SIG-M5 treated with dmso at 0.1 percent for 504 hours (cell line): Measurements from ENCODE around the gene GPC3.
"Not testable (repeated sequence)": the region's sequence is repeated elsewhere in the genome, so short reads cannot be mapped to it uniquely, and the experiment has no call there.

ENCODE experiments used
- DNase-seq: peaks from one replicate; lab custom pipeline; 2025; ENCODE audit not compliant: unreplicated experiment; lab: John Stamatoyannopoulos, UW

GPC3 gene

DNA sequence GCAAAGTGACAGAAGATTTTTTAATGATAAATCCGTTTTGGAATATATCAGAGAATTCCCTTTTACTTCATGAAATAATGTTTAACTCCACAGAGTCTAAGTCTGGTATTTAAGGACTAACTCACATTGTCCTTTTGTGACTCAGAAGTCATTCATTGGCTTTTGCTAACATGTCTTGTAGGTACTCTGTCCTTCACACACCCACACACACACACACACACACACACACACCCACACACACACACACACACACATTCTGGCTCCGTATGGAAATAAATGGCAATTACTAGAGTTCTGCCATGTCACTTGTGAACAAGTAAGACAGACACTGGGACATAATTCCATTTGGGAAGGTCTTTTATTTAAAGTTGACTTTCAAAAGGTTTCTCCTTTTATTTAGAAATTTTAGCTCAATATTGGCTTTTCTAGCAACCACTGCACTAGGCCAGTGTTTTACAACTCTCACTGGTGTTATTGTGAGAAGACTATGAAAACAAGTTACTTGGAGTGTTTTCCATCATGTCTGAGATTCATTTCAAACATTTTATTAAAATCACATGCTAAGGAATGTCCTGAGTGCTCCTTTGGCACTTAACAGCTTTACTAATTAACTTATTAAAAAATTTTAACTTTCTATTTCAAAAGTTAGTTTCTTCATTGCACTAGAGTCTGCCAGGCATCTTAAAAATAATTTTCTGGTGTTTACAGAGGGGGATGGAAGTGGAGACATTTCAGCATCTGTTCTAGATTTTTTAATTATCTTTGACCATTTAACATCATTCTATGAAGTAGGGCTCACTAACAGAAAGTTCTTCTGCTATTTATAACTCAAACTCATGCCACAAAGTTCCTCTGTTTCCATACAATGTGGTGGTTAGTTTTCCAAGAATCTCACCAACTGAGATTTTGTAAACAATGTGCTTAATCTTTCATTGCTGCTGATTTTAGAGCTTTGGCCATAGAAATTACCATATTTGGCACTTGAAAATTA, 329.8 kb downstream of the GPC3 start:
- no peak for DNase-seq

DNA sequence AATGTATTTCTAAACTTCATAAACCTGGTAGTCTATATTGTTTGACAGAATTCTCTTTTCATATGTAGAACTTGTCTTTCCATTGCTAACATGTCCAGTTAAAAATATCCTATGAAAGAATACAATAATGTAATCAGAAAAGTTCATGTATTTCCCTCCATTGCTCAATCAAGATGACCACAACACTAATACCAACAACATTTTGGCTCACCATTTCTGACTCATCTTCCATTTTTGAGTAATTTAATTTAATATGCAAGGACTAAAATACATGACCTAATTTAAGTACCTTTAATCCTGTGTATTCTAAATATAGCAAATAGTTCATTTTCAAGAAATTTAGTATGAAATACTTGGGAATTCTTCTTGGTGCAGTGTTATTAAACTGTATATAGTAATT, 330.6 kb downstream of the GPC3 start:
- DNase-seq: no peak

DNA sequence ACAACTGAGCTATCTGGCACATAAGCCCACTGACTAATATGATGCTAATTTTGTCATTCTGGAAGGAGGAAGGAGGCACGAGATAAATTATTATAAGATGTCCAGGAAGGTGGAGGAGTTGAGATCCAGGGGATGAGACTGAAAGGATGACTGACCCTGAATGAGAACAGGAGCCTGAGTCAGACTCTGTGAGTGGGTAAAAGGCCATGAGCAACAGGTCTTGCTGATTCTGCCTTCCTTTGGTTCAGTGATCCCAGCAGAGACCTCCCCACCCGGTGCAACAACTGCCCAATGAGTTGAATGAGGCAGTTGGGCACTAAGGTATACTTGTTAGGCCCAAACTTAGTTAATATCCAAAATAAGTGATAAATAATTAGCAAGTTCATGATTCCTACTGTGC, 332.0 kb downstream of the GPC3 start:
- DNase-seq: no peak

DNA sequence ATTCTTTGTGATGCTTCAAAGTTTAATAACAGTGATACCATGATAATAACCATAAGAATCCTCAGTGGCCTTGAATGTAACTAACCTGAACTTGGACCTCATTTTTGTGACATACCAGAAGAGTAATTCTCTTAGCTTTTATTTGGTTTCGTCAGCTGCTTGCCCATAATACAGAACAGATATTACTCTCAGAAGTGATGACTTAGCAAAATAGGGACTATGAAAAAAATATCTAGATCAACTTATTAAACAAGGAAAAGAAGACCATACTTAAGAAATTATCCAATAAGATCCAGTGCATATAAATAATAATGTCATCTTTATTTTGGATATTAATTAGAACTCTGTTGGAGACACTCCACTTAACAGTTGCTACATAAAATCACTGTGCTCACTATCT, 333.2 kb downstream of the GPC3 start:
- DNase-seq: no peak

DNA sequence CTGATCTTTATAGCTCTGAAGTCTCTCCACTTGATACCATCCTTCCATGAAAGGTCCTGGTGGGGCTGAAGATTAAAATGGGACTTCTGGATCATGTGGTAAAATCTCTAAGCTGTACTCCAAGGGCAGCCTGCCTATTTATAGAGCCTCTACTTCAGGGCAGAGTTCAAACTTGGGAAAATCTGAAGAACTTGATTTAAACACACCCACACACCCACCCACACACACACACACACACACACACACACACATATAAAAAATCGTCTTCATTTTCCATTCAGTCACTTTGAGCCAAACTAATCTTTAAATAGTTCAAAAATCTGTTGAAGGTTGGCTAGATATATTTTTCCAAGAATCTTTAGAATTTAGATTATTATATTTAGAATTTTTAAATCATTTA, 335.2 kb downstream of the GPC3 start:
- DNase-seq: no peak

DNA sequence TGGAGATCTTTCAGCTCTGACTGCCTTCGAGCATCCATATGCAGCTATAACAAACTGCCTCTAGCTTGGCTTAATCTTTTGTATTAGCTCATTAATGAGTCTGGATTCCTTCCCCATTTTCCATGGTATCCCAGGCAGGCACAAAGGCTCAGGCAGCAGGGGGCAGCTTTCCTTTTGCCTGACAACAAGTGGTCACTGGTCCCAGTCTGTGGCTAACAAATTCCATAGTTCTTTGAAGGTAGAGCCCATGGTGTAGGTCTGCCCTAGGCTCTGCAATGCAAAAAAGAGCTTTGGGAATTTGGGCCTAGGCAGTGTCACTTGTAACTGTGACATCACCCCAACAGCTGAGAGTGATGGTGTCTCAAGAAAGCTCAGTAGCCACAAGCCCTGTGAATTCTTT, 335.7 kb downstream of the GPC3 start:
- DNase-seq: no peak

DNA sequence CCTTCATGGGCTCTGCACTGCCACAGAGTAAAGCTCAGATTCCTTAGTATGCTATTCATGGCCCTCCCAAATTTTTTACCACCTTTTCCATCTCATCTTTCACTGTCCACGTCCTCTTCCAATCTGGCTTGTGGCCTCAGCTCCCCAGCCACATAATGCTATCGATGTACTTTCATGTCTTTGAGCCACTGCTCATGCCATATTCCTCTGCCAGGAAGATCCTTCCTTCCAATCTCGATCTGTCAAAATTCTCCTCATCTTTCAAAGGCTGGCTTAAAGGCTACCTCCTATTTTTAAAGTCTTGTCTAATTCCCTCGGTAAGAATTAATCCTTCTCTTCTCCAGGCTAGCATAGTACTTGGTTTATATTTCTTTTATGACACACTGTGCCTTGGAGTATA, 336.8 kb downstream of the GPC3 start:
- DNase-seq: no peak

DNA sequence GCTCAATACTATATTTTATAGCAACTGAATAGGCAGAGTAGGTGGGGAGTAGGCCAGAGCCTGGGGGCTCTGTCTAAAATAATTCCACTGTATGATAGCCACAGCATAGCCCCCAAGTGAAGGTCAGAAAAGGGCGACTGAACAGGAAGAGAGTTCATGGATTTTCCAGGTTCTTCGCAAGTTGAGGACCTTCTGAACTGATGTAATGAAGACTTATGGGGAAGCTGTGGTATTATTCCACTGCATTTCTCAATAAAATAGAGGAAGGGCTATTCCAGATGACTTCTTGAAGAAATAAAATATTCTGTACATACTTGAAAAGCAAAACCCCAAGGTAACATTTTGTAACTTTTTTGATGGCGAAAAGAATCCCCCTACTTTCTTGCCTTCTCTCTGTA, 338.7 kb downstream of the GPC3 start:
- no peak for DNase-seq

DNA sequence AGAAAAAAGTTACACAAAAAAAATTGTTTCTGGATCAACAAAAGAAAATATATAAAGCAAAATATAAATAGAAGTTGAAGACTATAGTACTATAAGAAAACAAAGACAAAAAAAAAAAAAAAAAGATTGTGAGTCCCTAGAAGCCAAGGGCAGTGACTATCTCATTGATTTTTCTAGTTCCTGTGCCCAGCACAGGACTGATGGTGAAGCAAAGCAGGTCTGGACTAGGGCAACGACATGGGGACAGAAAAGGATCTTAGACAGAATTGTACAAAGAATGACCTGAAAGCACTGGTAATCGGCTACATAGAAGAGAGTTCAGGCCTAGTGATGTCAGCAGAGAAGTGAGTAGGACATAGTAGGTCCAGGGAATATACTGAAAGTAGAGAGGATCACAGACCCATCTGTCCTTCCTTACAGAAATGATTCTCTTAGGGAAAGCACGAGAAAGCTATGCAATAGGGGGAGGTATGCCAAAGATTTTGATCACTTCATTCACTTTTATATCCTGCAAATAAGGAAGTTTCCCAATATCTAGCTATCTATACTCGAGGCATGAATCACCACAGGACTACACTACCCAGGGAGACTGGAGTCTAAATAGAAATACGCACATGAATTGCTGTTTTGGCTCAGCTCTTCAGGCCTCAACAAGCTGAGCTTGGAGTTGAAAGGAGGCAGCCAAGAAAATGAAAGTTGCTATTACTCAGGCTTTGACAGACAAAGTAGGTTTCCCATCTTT, 339.2 kb downstream of the GPC3 start:
- DNase-seq: no peak

DNA sequence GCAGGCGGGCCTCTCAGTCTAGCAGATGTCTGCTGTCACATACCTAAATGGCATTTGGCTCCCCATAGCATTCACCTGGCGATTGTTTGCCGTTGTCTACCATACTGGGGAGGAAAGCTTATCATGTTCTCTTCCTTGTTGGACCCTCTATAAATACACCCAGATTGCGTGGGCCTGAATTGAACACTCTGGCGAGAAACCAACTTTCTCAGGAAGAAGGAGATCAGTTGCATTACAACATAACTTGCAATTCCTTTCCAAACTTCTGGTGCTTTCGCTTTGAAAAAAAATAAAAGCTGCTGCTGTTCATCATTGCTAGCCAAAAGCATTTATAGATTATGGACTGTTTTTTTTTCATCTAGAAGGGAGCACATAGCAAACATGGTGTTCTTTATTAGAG, 340.1 kb downstream of the GPC3 start:
- no peak for DNase-seq

DNA sequence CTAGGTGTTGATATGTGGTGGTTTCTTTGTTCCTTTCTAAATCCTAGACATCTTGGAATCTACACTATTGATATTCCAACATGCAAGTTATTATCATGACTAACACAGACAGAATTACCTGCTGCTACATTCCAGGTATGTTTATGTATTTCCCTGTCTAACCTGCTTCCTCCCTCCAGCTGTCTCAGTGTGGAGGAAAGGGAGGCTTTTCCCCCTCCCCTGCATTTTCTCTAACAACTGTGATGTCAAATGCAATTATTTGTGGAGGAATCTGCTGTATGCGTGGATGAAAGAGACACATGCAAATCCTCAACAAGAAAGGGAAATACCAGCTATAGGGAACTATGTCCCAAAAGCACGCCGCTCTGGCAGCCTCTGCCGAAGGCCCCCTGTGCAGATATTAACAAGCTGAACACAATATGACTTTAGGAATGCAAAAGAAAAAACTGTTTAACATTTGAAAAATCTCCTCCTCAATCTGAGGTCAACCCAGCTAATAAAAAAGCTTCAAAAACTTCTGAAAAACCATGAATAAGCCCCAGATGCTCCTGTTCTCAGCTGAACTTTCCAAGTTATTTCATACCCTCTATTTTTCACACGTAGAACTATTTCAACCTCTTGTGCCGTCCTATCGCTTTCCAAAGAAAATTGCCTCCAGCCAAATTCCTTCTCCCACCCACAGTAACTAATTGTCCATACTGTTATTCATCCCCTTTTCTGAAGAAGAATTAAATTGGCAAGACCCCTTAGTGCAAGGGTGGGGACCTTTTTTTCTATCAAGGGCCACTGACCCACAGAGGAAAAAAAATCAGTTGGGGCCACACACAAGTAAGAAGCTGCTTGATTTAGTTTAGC, 345.0 kb downstream of the GPC3 start:
- no peak for DNase-seq

DNA sequence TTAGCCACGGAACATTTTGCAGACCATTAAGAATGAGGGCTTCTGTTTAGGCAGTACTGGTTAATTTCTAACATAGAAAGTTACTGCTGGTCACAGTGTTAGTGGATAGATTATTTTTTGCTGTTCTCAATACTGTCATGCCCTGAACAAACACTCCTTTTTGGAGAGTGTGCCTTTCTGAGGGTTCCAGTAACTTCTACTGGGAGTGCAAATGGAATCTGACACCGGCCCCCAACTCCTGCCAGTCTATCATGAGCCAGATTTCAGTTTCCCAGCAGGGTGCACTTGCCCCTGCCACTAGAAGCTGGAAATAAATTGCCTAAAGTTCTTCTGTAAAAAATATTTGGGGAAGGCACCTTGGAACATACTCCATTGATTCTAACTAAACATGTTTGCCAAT, 345.7 kb downstream of the GPC3 start:
- no peak for DNase-seq

DNA sequence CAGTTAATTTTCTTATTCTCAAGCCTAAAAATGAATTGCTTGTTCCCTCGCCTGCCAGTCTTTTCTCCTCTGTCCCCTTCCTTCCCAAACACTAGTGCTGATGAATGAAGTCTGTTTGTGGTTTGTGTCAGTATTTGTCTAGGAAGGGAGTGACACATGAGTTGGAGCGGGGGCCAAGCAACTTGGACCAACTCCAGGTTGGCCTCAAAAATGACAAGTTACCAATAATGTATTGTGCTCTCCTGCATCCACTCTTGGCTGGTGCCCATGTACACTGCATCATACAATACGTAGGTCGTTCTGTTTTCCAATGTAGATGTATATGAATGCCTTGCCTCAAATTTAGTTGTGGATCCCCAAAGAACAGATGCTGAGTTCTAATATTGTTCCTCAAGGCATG, 347.1 kb downstream of the GPC3 start:
- DNase-seq: no peak

DNA sequence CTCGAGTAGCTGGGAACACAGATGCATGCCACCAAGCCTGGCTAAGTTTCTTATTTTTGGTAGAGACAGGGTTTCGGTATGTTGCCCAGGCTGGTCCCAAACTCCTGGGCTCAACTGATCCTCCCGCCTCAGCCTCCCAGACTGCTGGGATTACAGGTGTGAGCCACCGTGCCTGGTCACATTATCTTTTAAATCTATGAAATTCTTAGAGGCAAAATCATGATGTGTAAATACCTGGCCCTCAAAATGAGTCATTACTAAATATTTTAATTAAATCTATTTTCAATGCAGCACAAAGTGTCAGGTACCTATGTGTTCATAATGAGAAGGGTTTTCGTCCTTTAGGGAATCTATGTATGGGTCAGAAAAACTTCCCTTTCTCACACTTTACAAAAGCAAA, 347.6 kb downstream of the GPC3 start:
- DNase-seq: no peak

DNA sequence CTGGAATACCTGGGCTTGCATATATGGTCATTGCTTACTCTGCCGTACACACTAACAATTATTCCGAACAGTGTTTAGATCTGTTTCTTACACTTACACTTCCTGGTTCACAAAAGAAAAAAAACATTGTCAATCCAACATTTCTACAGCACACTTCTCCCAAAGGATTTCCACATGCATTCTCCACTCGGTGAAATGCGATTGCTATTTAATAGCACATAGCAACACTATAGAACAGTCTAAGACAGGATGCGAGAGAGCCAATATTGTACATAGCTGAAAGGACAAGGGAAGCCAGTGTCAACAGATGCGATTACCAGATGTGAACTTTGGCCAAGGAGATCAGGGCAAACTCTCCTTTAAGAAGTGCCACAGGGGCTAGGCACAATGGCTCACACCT, 349.4 kb downstream of the GPC3 start:
- DNase-seq: no peak

DNA sequence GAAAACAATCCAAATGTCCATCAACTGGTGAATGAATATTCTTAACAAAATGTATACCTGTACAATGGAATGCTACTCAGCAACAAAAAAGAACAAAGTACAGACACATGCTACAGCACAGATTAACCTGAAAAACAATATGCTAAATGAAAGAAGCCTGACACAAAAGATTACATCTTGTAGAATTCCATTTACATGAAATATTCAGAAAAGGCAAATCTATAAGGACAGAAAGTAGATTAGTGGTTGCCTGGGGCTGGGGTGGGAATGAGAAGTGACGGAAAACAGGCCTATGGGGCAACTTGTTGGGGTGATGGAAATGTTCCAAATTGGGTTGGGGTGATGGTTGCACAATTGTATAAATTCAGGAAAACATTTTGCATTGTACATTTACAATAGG, 351.0 kb downstream of the GPC3 start:
- DNase-seq: no peak

DNA sequence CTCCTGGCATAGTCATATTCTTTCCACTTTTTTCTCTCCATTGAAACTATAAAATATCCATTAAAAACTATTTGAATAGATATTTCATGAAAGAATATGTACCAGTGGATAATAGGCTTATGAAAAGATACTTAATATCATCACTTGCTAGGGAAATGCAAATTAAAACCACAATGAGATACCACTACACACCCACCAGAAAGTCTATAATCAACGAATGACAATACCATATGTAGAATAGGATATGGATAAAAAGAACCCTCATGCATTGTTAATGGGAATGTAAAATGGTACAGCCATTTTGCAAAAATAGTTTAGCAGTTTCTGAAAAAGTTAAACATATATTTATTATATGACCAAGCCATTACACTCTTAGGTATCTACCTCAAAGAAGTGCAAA, 351.4 kb downstream of the GPC3 start:
- DNase-seq: no peak

DNA sequence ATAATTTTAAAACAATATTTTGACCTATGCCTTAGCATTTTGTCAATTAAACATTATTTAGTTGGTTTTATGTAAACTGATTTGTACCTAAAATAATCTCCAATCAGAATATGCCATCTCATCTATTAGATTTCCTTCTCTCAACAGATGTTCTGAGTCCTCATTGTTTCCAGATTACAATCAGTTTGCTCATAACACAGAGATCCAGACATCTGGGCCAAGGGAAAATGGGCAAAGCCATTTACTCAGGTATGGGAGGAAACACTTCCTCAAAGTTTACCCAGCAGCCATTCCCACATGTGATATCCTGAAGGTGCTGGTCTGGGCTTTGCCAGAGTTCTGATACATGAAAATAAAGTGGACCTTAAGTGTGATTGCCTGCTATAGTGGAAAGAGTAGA, 352.2 kb downstream of the GPC3 start:
- DNase-seq: no peak

DNA sequence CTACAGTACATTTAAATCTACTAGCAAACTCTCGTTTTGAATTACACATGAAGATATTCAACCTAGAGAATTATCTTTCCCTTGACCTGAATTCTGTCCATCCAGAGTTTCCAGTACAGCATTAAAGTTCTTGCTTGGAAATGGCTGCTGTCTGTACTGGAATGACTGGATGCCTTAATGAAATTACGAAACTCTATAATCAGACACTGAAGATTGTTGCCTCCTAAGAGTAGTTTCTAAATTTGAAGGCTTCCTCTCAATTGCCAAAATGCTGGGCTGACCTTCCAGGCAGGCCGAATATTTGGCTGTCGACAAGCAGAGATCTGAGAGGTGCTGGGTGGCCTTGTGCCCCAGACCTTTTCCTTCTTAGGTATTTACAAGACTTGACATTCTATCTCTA, 355.0 kb downstream of the GPC3 start:
- no peak for DNase-seq

DNA sequence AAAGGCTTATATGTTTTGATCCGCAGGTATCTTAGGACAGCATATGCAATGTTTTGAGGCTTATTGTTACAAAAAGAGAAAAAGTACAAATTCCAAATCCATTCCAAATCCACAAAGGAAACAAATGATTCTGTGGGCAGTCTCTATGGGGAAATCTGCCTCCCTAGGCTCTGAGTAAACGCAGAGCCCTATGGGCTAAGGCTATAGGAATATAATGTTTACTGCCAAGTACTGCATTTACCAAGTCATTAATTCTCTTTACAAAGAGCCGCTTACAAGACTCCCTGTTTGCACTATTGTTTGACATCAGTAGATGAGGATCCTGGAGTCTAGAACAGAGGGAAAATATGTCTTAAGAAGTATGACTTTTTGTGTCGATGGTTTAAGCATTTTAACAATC, 357.7 kb downstream of the GPC3 start:
- no peak for DNase-seq

DNA sequence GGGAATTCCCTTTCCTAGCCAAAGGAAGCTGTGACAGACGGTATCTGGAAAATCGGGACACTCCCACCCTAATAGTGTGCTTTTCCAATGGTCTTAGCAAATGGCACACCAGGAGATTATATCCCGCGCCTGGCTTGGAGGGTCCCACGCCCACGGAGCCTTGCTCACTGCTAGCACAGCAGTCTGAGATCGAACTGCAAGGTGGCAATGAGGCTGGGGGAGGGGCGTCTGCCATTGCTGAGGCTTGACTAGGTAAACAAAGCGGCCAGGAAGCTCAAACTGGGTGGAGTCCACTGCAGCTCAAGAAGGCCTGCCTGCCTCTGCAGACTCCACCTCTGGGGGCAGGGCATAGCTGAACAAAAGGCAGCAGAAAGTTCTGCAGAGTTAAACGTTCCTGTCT, 364.0 kb downstream of the GPC3 start:
- DNase-seq: not testable (repeated sequence)
